Mucosa of descending colon (tissue), 3 donors: ENCODE measurements around the gene TSR2. TPM values are rescaled to one million over a fixed set of nuclear protein-coding genes. Genes with fewer than 3 reads are reported as not detected.

Source experiments
- ATAC-seq: fragments of 200-7000 bp; cut with Tn5 transposase; one replicate; pipeline ENCODE4 v1.9.1; 2020; ENCODE audit warnings: mild to moderate bottlenecking, moderate library complexity
- DNase-seq, 3 donors: peaks; one replicate each; pipeline ENCODE4 v3.0.0-alpha.2; 2020
- H3K36me3 ChIP-seq: fragments of 200-600 bp; one replicate; pipeline ENCODE4 v1.8.0; 2021; ENCODE audit warnings: low read depth, mild to moderate bottlenecking
- H3K4me1 ChIP-seq: fragments of 200-600 bp; one replicate; pipeline ENCODE4 v1.8.0; 2021; ENCODE audit warnings: low read depth, mild to moderate bottlenecking
- H3K4me3 ChIP-seq: fragments of 200-600 bp; one replicate; pipeline ENCODE4 v1.8.0; 2021; ENCODE audit warnings: mild to moderate bottlenecking
- H3K9me3 ChIP-seq: fragments of 200-600 bp; one replicate; pipeline ENCODE4 v1.8.0; 2021; ENCODE audit warnings: mild to moderate bottlenecking
- intact Hi-C, 2 donors: fragments of 100-400 bp; cut with DNase I in 1 of 2; cut with micrococcal nuclease in 1 of 2; formaldehyde crosslinking; loops; one replicate each; pipeline versions ENCODE4 v1.11.0 to v1.11.1; 2022; cut with DNase I, micrococcal nuclease
- total RNA-seq, 3 donors: library from RNA; stranded (reverse); fragmentation: NEBNext Ultra II Directional in 2 of 3; extraction: Animal tissue kit (Norgen Biotek cat#: 25700) in 2 of 3; gene quantifications; one replicate each; pipeline versions ENCODE4 v1.2.1 to v1.2.4, GENCODE V29; 2021 to 2023
- TF ChIP-seq, protein P1 (sequence below): fragments of 200-600 bp; IDR thresholded peaks from one replicate; pipeline ENCODE4 v1.8.0; 2022; ENCODE audit warnings: antibody characterized with exemption, mild to moderate bottlenecking
- donor health status: DM: no; HTN: no; CAD: no; lungs with moderate emphysema.
- donor health status: DM: no; HTN: no; CAD: no.
- donor health status: DM: no; HTN: yes; CAD: no.

TSR2 gene
- total RNA-seq, 3 donors from 2014 or later, result 36.4 to 49.0 (median 36.7) TPM

DNA sequence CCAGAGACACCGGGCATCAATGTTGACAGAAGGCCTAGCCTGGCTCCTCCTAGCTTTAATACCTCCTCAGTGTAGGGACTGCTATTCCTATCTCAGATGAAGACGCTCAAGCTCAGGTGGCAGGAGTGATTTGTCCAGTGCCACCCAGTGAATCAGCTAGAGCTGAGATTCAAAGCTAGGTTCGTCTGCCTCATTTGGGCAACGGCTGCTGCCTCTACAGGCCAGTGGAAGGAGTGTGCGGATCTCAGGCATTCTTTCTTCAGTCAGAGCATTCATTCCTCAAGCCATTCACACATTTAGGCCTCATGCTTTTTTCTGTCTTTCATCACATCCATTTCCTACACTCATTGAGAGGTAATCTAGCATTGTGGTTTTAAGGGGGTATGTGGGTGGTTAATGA, 7.3 kb downstream of the TSR2 start:
- Histone ChIP-seq H3K9me3 (no peaks in the 10 kb centered on the region), H3K36me3 (no peaks in the 10 kb centered on the region), H3K4me1 (no peaks in the 10 kb centered on the region), H3K4me3 (no peak overlapping the region)
- TF ChIP-seq, protein P1, sequence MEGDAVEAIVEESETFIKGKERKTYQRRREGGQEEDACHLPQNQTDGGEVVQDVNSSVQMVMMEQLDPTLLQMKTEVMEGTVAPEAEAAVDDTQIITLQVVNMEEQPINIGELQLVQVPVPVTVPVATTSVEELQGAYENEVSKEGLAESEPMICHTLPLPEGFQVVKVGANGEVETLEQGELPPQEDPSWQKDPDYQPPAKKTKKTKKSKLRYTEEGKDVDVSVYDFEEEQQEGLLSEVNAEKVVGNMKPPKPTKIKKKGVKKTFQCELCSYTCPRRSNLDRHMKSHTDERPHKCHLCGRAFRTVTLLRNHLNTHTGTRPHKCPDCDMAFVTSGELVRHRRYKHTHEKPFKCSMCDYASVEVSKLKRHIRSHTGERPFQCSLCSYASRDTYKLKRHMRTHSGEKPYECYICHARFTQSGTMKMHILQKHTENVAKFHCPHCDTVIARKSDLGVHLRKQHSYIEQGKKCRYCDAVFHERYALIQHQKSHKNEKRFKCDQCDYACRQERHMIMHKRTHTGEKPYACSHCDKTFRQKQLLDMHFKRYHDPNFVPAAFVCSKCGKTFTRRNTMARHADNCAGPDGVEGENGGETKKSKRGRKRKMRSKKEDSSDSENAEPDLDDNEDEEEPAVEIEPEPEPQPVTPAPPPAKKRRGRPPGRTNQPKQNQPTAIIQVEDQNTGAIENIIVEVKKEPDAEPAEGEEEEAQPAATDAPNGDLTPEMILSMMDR, result no peak
- no peak for ATAC-seq
- intact Hi-C loops, result no loop called here
- DNase-seq, result no peak

DNA sequence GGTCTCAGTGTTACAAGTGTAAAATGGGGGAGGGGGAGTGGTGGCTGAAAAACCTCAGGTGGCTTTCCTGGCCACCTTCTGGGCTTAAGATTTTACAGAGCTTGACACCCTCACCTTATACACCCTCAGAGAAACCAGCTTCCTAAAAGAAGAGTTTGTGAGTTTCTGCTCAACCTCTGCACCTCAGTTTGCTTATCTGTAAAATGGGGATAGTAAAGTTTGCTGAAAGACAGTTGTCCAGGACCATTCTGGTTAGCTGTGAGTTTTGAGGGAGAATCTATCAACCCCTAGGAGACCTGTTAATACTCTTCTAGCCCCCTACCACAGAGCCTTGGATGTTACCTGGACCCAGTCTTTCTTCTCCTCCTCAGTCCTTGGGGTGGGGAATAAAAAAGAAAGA, 9.7 kb downstream of the TSR2 start:
- DNase-seq (no peak), ATAC-seq (no peak)
- TF ChIP-seq, protein P1, result no peak
- intact Hi-C loops, result no loop called here
- H3K36me3 ChIP-seq, result no peaks in the 10 kb centered on the region
- no peaks in the 10 kb centered on the region for H3K9me3 ChIP-seq
- H3K4me3 ChIP-seq, result no peak overlapping the region
- no peaks in the 10 kb centered on the region for H3K4me1 ChIP-seq

DNA sequence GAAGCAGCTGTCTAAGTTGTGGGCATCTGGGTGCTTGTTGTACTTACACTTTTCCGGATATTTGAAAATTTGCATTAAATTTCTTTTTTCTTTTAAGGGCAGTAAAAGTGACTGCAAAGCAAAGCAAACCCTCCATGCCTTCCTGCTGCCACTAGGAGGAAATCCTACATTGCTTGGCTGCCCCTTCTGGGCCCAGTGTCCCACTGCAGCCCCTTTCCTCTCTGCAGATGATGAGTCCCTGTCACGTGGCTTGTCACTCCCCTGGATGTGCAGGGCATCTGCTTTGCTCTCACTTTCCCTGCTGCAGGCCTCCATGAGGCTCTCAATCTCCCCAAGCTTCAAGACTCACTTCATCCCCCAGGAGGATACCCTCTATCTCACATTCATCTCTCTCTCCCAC, 12.7 kb downstream of the TSR2 start:
- Histone ChIP-seq H3K4me3 (no peak overlapping the region), H3K36me3 (no peaks in the 10 kb centered on the region), H3K9me3 (no peaks in the 10 kb centered on the region), H3K4me1 (no peaks in the 10 kb centered on the region)
- TF ChIP-seq, protein P1, result no peak
- ATAC-seq (no peak), DNase-seq (no peak)
- intact Hi-C loops, result no loop called here

DNA sequence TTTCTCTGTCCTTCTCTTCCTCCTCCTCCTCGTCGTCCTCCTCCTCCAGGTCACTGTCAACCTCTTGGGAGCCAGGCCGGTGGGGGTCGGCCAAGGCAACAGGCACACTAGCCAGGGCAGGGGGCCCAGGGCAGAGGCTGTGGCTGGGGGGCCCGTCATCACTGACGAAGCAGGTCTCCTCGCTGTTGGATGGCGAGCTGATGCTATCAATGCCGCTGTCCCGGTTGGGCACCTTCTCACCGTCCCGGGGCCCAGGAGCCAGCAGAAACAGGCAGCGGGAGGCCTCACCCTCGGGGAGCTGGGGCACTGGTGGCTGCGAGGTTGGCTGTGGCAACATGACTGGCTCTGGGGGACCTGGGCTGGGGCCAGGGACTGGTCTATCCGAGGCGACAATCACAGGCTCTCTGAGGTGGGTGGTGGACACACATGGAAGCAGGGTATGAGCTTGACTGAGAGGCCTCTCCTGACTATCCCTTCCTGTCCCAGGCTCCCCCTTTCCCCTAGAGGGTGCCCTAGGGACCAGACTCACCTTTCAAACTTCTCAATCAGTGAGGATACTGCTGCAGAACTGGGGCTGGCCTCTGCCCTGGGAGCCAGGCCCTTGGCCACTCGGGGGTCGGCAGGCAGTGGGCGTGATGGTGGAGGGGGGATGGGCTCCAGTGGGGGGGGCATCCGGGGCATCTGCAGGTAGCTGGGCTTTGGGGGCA, 30.0 kb downstream of the TSR2 start:
- Histone ChIP-seq H3K4me1 (no peaks in the 10 kb centered on the region), H3K9me3 (no peaks in the 10 kb centered on the region), H3K36me3 (no peaks in the 10 kb centered on the region), H3K4me3 (no peak overlapping the region)
- intact Hi-C loops, result no loop called here
- DNase-seq, result no peak
- TF ChIP-seq, protein P1, result no peak
- no peak for ATAC-seq

DNA sequence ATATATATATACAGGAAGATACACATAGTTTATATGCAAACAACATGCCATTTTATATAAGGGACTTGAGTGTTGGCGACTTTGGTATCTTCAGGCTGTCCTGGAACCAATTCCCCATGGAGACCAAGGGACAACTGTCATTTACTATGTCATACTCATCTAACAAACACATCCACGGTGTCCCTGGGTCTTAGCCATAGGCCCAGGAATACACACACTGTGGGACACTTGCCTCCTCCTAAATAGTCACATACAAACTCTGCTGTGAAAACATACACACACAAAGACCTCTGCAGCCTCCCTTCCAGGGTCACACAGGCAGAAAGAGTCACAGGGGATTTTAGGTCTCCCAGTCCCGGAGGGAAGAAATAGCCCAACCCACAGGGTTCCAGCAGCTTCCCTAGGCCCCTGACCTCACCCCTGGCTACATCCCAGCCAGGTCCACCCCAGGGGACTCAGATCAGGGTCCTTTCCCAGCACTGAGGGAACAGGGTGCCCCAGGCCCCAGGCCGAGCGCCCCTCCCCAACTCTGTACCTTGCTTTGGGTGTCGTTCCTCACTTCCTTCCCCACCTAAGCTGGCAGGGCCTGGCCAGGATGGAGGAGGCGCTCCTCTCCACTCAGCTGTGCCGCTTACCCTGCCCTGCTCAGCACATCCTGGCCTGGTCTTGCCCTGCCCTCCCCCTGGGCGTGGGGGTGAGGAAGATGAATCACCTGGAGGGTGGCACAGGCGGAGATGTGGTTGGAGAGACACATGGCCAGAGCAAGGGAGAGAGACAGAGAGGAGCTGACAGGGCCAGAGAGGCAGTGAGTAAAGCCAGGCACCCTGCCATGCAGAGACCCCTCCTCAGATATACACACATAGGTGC, 34.0 kb downstream of the TSR2 start:
- H3K36me3 ChIP-seq, result no peaks in the 10 kb centered on the region

More for the DNA sequence above, 34.0 kb downstream of the TSR2 start:
- Histone ChIP-seq H3K4me1 (no peaks in the 10 kb centered on the region), H3K4me3 (no peak overlapping the region), H3K9me3 (no peaks in the 10 kb centered on the region)
- intact Hi-C loops, result no loop called here
- ATAC-seq, result no peak
- no peak for DNase-seq
- TF ChIP-seq, protein P1, result no peak
